Measurements from ENCODE around the gene PSENEN.
"Not testable (repeated sequence)": the region's sequence is repeated elsewhere in the genome, so short reads cannot be mapped to it uniquely, and the experiment has no call there.

PSENEN gene

DNA sequence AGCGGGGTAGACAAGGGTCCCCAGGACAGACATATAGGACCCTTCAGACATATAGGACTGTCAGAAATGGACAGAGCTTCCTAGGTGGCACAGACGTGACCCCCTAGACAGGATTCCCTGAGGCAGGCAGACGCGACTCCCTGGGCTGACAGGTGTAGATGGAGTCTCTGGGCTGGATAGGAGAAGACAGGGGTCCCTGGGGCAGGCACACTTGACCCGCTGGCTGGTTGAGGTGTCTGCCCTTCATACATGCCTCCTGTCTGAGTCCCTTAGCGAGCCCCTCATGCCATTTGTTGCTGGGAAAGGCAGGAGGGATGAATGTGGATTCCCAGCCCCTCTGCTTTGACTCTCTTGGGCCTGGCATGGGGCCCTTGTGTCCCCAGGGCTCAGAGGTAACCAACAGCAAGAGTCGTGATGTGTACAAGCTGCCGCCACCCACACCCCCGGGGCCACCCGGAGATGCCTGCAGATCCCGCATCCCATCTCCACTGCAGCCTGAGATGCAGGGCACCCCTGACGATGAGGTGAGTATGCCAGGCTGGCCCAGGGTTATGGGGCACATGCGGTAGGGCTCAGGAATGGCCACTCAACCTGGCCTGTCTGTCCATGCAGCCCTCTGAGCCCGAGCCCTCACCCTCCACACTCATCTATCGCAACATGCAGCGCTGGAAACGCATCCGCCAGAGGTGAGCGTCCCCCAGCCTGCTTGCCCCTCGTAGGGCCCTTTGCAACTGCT, 8.4 kb downstream of the PSENEN start:
- no peak for DNase-seq

- DNase-seq: no peak
These were observed 9.1 kb downstream of the PSENEN start for GRCh38 chr19:35754370-35755130.

GRCh38 chr19:35755131-35755549, 9.7 kb downstream of the PSENEN start:
- DNase-seq: no peak

DNA sequence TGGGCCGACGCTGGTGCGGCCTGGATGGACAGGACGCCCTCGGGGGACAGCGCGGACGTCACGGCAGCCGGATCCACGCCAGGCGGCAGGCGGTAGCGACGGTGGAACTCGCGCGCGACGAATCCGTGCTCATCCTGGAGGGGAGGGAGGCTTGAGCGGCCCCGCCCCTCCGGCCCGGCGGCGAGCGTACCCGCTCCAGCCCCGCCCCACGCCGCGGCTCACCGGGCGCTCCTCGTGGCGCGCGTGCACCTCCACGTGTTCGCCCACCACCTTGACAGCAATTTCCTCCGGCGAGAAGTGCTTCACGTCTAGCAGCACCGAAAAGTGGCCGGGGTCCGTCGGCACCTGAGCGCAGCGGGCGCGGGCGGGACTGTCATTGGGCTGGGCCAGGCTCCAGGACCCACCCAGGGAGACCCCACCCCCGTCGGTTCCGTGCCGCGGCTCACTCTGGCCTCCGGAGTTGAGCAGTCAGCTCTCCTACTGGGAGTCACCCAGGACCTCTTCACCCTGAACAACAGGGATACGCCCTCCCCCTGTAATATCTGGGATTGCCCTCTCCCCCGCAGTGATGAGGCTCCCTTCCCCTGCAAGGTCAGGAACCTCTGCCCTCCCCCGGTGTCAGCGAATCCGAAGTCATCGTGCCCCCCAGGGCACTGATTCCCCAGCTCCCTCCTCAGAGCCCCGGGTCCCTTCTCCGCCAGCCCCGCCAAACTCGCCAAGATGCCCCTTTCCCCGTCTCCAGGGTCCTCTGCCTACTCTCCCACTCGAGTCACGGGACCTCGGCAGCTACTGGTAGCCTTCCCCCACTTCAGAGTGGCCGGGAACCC, 10.3 kb downstream of the PSENEN start:
- DNase-seq: no peak

- no peak for DNase-seq
These were observed 11.2 kb downstream of the PSENEN start, which contains the start of gene HSPB6 for GRCh38 chr19:35756377-35757230. TSS of gene HSPB6 (minus strand) at chr19:35757029. CDS start at chr19:35757008, 21 bp downstream.

GRCh38 chr19:35757231-35757748, 11.8 kb downstream of the PSENEN start:
- DNase-seq: no peak

DNA sequence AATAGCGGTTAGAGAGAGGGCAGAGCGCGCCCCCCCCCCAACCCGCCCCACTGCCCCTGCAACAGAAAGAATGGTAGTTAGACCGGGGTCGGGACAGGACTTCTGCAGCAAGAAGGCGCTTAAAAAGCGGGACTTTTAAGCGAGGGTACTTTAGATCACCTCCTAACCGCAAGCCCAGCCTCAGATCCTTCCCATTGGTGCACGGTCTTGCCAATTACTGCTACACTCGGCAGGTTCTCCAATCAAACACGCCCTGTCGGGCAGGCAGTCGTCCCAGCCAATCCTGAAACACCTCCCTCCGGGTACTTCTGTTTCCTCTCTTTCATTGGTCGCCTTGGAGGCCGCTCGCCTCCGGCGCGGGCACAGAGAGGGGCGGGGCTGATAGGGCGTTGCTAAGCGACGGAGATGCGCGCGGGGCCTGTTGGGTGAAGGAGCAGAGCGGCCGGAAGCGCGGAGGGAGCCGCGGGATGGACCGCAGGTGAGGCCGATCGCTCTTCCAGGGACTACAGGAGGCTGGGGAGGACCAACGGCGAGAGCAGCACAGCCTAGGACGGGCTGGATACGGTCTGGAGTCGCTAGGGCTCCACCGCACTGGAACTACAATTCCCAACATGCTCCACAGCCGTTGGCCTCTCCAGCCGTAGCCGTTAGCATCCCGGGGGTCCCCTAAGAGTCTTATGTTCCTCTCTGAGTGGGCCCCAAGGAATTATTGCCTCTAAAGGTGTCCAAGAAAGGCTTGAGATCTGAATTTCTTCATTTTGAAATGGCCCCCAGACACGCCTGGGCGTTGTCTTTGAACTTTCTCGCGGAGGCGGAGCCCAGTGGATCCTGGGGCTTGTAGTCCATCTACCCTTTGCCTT, 12.5 kb downstream of the PSENEN start, which contains the start of gene PROSER3:
Gene PROSER3 (plus strand): TSS at position 428 of the 860 bp plus-strand sequence. CDS start 40 bp downstream, at position 468.
- peak; percentile 97 for DNase-seq

DNA sequence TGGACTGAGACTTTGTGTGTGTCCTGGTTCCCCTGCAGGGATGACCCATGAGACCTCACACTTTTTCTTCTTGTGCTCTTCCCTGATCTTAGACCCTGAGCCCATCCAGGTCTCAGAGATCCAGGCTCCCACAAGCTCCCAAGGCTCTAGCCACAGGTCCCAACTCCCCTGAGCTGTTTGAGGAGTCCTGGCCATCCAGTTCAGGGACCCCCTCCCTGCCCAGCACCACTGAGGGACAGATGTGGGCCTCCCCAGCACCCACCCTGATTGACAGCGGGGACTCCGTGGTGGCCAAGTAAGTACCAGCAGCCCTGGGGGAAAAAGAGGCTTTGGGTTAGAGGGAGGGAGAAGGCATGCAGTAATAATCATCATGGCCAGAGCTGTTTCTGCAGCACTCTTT, 14.2 kb downstream of the PSENEN start:
- no peak for DNase-seq

DNA sequence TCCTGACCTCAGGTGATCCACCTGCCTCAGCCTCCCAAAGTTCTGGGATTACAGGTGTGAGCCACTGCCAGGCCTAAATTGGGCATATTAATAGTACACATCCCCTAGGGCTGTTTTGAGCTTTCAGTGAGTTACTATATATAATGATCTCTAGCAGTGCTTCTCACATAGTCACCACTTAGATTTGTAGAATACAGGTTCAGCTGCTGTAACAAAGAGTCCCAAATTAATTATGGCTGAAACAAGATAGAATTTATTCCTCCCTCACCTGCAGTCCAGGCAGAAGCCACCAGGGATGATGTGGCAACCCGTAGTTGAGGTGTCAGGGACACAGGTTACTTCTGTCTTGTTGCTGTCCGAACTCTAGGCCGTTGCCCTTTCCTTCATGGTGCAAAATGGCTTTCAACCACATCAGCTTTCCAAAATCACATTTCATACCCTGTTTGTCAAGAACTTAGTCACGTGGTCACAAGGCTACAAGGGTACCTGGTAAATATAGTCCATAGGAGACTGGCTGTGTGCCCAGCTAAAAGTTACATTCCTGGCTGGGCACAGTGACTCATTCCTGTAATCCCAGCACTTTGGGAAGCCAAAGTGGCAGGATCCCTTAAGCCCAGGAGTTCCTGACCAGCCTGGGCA, 15.4 kb downstream of the PSENEN start:
- no peak for DNase-seq

GRCh38 chr19:35764432-35765315, 19.2 kb downstream of the PSENEN start:
- no peak for DNase-seq

- DNase-seq: no peak
These were observed 21.2 kb downstream of the PSENEN start for GRCh38 chr19:35766571-35767104.

DNA sequence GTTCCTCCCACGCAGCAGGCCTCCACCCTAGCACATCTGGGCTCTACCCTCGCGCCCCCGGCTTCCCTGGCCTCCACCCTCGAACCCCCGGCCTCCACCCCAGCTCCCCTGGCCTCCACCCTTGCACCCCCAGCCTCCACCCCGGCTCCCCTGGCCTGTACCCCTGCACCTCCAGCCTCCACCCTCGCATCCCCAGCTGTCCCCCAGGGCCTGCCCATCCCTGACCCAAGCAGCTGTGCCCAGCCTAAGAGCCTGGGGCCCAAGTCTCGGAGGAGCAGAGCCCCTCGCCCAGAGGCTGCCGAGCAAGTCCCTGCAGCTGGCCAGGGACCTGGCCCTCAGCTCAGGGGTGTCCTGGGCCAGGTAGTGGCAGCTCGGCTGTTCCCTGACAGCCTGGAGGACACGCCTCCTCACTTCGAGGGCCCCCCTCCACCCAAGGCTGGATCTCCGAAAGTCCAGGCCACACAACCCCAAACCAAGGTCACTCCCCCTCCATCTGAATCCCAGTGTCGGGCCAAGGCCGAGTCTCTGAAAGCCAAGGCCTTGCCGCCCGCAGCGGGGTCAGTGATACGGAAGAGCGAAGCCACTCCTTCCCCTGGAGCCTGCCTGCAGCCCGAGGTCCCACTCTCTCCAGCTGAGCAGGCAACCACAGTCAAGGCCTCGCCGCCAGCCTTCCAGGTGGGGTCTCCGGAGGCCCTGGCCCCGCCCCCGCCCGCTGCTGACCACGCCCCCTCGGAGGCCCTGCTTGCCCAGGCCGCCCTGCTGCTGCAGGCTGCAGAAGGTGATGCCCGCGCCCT, 22.0 kb downstream of the PSENEN start:
- no peak for DNase-seq

DNA sequence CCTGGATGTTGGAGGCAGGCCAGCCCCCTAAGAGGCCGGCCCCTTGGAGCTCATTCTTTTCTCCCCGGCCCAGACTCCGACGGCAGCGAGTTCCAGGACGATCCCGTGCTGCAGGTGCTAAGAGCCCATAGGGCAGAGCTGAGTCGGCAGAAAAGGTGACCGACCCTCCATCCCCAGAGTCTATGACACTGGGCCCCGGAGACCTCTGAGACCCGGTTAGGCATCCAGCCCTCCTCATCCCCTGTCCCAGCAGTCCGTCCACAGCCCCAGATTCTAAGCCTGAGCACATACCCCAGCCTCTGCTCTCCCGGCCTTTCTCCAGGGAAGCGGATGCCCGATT, 22.6 kb downstream of the PSENEN start:
- no peak for DNase-seq

- not testable (repeated sequence) for DNase-seq
These were observed 26.9 kb downstream of the PSENEN start for GRCh38 chr19:35772362-35772761.

DNA sequence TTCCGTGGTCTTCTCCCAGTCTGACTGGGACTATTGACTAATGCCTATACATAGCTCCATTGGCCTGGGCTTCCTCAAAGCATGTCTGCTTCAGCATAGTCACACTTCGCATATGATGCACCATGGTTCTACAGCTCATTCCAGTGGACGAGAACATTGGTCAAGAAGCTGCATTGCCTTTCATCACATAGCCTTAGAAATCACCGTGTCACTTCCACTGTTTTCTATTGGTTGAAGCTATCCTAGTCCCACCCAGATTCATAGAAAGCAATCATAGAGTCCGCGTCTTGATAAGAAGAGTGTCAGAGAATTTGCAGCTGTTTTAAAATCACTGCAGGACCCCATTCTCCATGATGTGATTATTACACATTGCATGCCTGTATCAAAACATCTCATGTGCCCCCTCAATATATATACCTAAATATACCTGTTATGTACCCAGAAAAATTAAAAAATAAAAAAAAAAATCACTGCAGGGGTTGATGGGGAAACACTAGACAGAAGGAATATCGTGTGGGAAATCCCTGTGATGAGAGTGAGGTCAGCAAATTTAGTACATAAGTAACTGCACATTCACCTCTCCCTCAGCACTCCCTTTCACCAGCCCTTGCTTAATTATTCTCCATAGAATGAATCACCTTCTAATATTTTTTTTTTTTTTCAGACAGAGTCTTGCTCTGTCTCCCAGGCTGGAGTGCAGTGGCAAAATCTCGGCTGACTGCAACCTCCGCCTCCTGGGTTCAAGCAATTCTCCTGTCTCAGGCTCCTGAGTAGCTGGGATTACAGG, 27.8 kb downstream of the PSENEN start:
- no peak for DNase-seq

DNA sequence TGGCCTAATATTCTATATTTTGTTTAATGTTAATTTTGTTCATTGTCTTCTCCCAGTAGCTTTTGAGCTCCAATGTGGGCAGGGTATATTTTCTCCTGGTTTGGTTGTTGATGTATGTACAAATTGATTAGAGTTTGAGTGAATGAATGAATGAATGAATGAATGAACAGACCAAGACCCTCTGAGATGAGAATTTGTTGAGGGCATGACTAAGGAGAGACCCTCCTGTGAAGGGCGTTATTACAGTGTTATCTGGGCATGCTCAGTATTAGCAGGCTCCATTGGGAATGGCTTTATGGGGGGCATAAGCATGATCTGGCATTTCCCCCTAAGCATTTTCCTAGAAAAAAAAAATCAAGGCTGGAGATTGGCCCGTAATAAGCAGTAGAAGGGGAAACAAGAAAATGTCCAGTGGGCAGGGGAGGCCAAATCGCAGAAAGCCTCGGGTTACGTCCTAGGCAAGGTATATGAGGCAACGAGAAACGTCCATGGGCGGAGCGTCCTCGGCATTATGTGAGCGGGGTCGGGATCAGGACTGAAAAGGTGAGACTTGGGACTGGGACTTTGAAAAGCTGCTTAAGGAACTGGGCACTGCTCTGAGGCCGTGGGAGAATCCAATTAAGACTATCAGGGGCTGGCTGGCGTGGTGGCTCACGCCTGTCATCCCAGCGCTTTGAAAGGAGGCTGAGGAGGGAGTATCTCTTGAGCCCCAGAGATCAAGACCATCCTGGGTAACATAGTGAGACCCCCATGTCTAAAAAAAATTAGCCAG, 29.0 kb downstream of the PSENEN start:
- DNase-seq: no peak

- no peak for DNase-seq
These were observed 29.5 kb downstream of the PSENEN start for GRCh38 chr19:35775046-35775297.

All from NCI-H1417 treated with DMSO at 0.1 percent for 48 hours (cell line).